ENCODE data around the gene SLCO4C1.

The SLCO4C1 gene

GRCh38 chr5:102294886-102295395 lies 1.1 kb downstream of the SLCO4C1 start:
- no peaks in the 10 kb centered on the region for H3K36me3 ChIP-seq (ENCODE audit: insufficient read depth, low read length)
- H3K4me3 ChIP-seq (ENCODE audit: low read length): peak overlapping the region; percentile 83
- H3K27ac ChIP-seq (ENCODE audit: low read depth, low read length): peak overlapping the region; percentile 68; the same call in 1 of the 2 replicates
- H3K9me3 ChIP-seq (ENCODE audit: insufficient read depth, low read depth, low read length): no peaks in the 10 kb centered on the region
- peaks cover 19% of the 10 kb centered on the region for H3K4me1 ChIP-seq (ENCODE audit: insufficient read depth, low read length)
- peaks cover 30% of the 10 kb centered on the region for H3K27me3 ChIP-seq (ENCODE audit: insufficient read depth, low read length)
- 44% methylated on average over 4 of the region's 4 CpGs for WGBS
- H3K9ac ChIP-seq (ENCODE audit: low read depth, low read length): peak overlapping the region; percentile 68; the same call in 1 of the 2 replicates

GRCh38 chr5:102290004-102290403 lies 6.1 kb downstream of the SLCO4C1 start:
- Histone ChIP-seq H3K9ac (ENCODE audit: low read depth, low read length) (no peak overlapping the region), H3K9me3 (ENCODE audit: insufficient read depth, low read depth, low read length) (no peaks in the 10 kb centered on the region), H3K27me3 (ENCODE audit: insufficient read depth, low read length) (peaks cover 9% of the 10 kb centered on the region; the same call in 1 of the 2 replicates), H3K36me3 (ENCODE audit: insufficient read depth, low read length) (no peaks in the 10 kb centered on the region), H3K27ac (ENCODE audit: low read depth, low read length) (no peak overlapping the region), H3K4me3 (ENCODE audit: low read length) (no peak overlapping the region), H3K4me1 (ENCODE audit: insufficient read depth, low read length) (peaks cover 25% of the 10 kb centered on the region)
- WGBS: 91% methylated on average over 3 of the region's 3 CpGs

GRCh38 chr5:102289251-102289899 lies 6.7 kb downstream of the SLCO4C1 start:
- WGBS: 89% methylated on average over 6 of the region's 6 CpGs
- H3K4me3 ChIP-seq (ENCODE audit: low read length): no peak overlapping the region
- H3K27me3 ChIP-seq (ENCODE audit: insufficient read depth, low read length): peaks cover 3% of the 10 kb centered on the region; the same call in 1 of the 2 replicates
- H3K36me3 ChIP-seq (ENCODE audit: insufficient read depth, low read length): no peaks in the 10 kb centered on the region
- H3K27ac ChIP-seq (ENCODE audit: low read depth, low read length): no peak overlapping the region
- no peaks in the 10 kb centered on the region for H3K9me3 ChIP-seq (ENCODE audit: insufficient read depth, low read depth, low read length)
- H3K4me1 ChIP-seq (ENCODE audit: insufficient read depth, low read length): peaks cover 19% of the 10 kb centered on the region
- no peak overlapping the region for H3K9ac ChIP-seq (ENCODE audit: low read depth, low read length)

GRCh38 chr5:102288630-102289029 lies 7.5 kb downstream of the SLCO4C1 start:
- H3K27me3 ChIP-seq (ENCODE audit: insufficient read depth, low read length): no peaks in the 10 kb centered on the region
- WGBS: 89% methylated on average over 1 of the region's 1 CpG
- no peak overlapping the region for H3K9ac ChIP-seq (ENCODE audit: low read depth, low read length)
- no peak overlapping the region for H3K4me3 ChIP-seq (ENCODE audit: low read length)
- no peak overlapping the region for H3K27ac ChIP-seq (ENCODE audit: low read depth, low read length)
- no peaks in the 10 kb centered on the region for H3K36me3 ChIP-seq (ENCODE audit: insufficient read depth, low read length)
- peaks cover 16% of the 10 kb centered on the region; the same call in 1 of the 2 replicates for H3K4me1 ChIP-seq (ENCODE audit: insufficient read depth, low read length)
- no peaks in the 10 kb centered on the region for H3K9me3 ChIP-seq (ENCODE audit: insufficient read depth, low read depth, low read length)

- no peaks in the 10 kb centered on the region for H3K27me3 ChIP-seq (ENCODE audit: insufficient read depth, low read length)
- H3K9ac ChIP-seq (ENCODE audit: low read depth, low read length): no peak overlapping the region
- H3K27ac ChIP-seq (ENCODE audit: low read depth, low read length): no peak overlapping the region
- no peak overlapping the region for H3K4me3 ChIP-seq (ENCODE audit: low read length)
- peaks cover 9% of the 10 kb centered on the region; the same call in 1 of the 2 replicates for H3K4me1 ChIP-seq (ENCODE audit: insufficient read depth, low read length)
- H3K36me3 ChIP-seq (ENCODE audit: insufficient read depth, low read length): no peaks in the 10 kb centered on the region
- WGBS: 67% methylated on average over 2 of the region's 2 CpGs
- H3K9me3 ChIP-seq (ENCODE audit: insufficient read depth, low read depth, low read length): no peaks in the 10 kb centered on the region
These were observed 9.6 kb downstream of the SLCO4C1 start for GRCh38 chr5:102286476-102286875.

- Histone ChIP-seq H3K4me3 (ENCODE audit: low read length) (no peak overlapping the region), H3K9ac (ENCODE audit: low read depth, low read length) (no peak overlapping the region), H3K4me1 (ENCODE audit: insufficient read depth, low read length) (peaks cover 9% of the 10 kb centered on the region; the same call in 1 of the 2 replicates), H3K27ac (ENCODE audit: low read depth, low read length) (no peak overlapping the region), H3K9me3 (ENCODE audit: insufficient read depth, low read depth, low read length) (no peaks in the 10 kb centered on the region), H3K36me3 (ENCODE audit: insufficient read depth, low read length) (no peaks in the 10 kb centered on the region), H3K27me3 (ENCODE audit: insufficient read depth, low read length) (no peaks in the 10 kb centered on the region)
- 100% methylated on average over 1 of the region's 2 CpGs for WGBS
These were observed 12.8 kb downstream of the SLCO4C1 start for GRCh38 chr5:102283102-102283797.

- Histone ChIP-seq H3K27me3 (ENCODE audit: insufficient read depth, low read length) (no peaks in the 10 kb centered on the region), H3K9ac (ENCODE audit: low read depth, low read length) (no peak overlapping the region), H3K9me3 (ENCODE audit: insufficient read depth, low read depth, low read length) (no peaks in the 10 kb centered on the region), H3K27ac (ENCODE audit: low read depth, low read length) (no peak overlapping the region), H3K4me3 (ENCODE audit: low read length) (no peak overlapping the region), H3K36me3 (ENCODE audit: insufficient read depth, low read length) (no peaks in the 10 kb centered on the region), H3K4me1 (ENCODE audit: insufficient read depth, low read length) (no peaks in the 10 kb centered on the region)
- 83% methylated on average over 1 of the region's 1 CpG for WGBS
These were observed 16.4 kb downstream of the SLCO4C1 start for GRCh38 chr5:102279711-102280110.

- 98% methylated on average over 2 of the region's 2 CpGs for WGBS
- Histone ChIP-seq H3K4me1 (ENCODE audit: insufficient read depth, low read length) (no peaks in the 10 kb centered on the region), H3K9me3 (ENCODE audit: insufficient read depth, low read depth, low read length) (no peaks in the 10 kb centered on the region), H3K9ac (ENCODE audit: low read depth, low read length) (no peak overlapping the region), H3K27me3 (ENCODE audit: insufficient read depth, low read length) (no peaks in the 10 kb centered on the region), H3K27ac (ENCODE audit: low read depth, low read length) (no peak overlapping the region), H3K4me3 (ENCODE audit: low read length) (no peak overlapping the region), H3K36me3 (ENCODE audit: insufficient read depth, low read length) (no peaks in the 10 kb centered on the region)
These were observed 17.9 kb downstream of the SLCO4C1 start for GRCh38 chr5:102278231-102278630.

- 100% methylated on average over 2 of the region's 2 CpGs for WGBS
- Histone ChIP-seq H3K36me3 (ENCODE audit: insufficient read depth, low read length) (no peaks in the 10 kb centered on the region), H3K27me3 (ENCODE audit: insufficient read depth, low read length) (no peaks in the 10 kb centered on the region), H3K27ac (ENCODE audit: low read depth, low read length) (no peak overlapping the region), H3K4me3 (ENCODE audit: low read length) (no peak overlapping the region), H3K9me3 (ENCODE audit: insufficient read depth, low read depth, low read length) (no peaks in the 10 kb centered on the region), H3K4me1 (ENCODE audit: insufficient read depth, low read length) (no peaks in the 10 kb centered on the region), H3K9ac (ENCODE audit: low read depth, low read length) (no peak overlapping the region)
These were observed 18.9 kb downstream of the SLCO4C1 start for GRCh38 chr5:102277144-102277543.

GRCh38 chr5:102271759-102272158 lies 24.3 kb downstream of the SLCO4C1 start:
- 72% methylated on average over 3 of the region's 3 CpGs for WGBS
- H3K4me1 ChIP-seq (ENCODE audit: insufficient read depth, low read length): no peaks in the 10 kb centered on the region
- 0 out of 2 replicates have a peak, but pooled peaks cover 10% of the 10 kb centered on the region for H3K9me3 ChIP-seq (ENCODE audit: insufficient read depth, low read depth, low read length)

GRCh38 chr5:102270036-102270435 lies 26.0 kb downstream of the SLCO4C1 start:
- Histone ChIP-seq H3K27ac (ENCODE audit: low read depth, low read length) (no peak overlapping the region), H3K4me1 (ENCODE audit: insufficient read depth, low read length) (no peaks in the 10 kb centered on the region), H3K9ac (ENCODE audit: low read depth, low read length) (no peak overlapping the region), H3K4me3 (ENCODE audit: low read length) (no peak overlapping the region), H3K9me3 (ENCODE audit: insufficient read depth, low read depth, low read length) (0 out of 2 replicates have a peak, but pooled peaks cover 10% of the 10 kb centered on the region), H3K36me3 (ENCODE audit: insufficient read depth, low read length) (no peaks in the 10 kb centered on the region), H3K27me3 (ENCODE audit: insufficient read depth, low read length) (no peaks in the 10 kb centered on the region)

More at GRCh38 chr5:102271759-102272158, 24.3 kb downstream of the SLCO4C1 start:
- Histone ChIP-seq H3K36me3 (ENCODE audit: insufficient read depth, low read length) (no peaks in the 10 kb centered on the region), H3K4me3 (ENCODE audit: low read length) (no peak overlapping the region), H3K27ac (ENCODE audit: low read depth, low read length) (no peak overlapping the region), H3K27me3 (ENCODE audit: insufficient read depth, low read length) (no peaks in the 10 kb centered on the region), H3K9ac (ENCODE audit: low read depth, low read length) (no peak overlapping the region)

All from HUES64 (cell line).